HG02885 (cell line): ENCODE results near the gene FNTB.

Experiments
- ATAC-seq: cut with Tn5 transposase; IDR thresholded peaks from one replicate; pipeline ENCODE4 v1.9.1; 2021; ENCODE audit warnings: mild to moderate bottlenecking; ENCODE audit not compliant: unreplicated experiment, poor library complexity

FNTB gene

GRCh38 chr14:65106736-65107135 lies 120.0 kb downstream of the FNTB start:
- no peak for ATAC-seq

GRCh38 chr14:65107200-65107599 lies 120.5 kb downstream of the FNTB start:
- no peak for ATAC-seq

GRCh38 chr14:65109357-65109756 lies 122.7 kb downstream of the FNTB start:
- no peak for ATAC-seq

- ATAC-seq = no peak
Observed at GRCh38 chr14:65110525-65110924, 123.8 kb downstream of the FNTB start.
